HL-60 (cell line): ENCODE results near the gene OXCT1.

Experiments
- CTCF ChIP-seq: IDR thresholded peaks from one replicate; pipeline ENCODE4 v1.5.1; 2011; ENCODE audit warnings: low read length, control low read depth, inconsistent platforms; ENCODE audit not compliant: insufficient read depth
- GABPA ChIP-seq: IDR thresholded peaks from 2 replicates; pipeline ENCODE4 v1.6.1; 2012; ENCODE audit warnings: low read depth
- POLR2AphosphoS5 ChIP-seq: IDR thresholded peaks from 2 replicates; pipeline ENCODE4 v1.6.1; 2012; ENCODE audit warnings: low read depth

- TF ChIP-seq POLR2AphosphoS5 (no peak), CTCF (no peak), GABPA (no peak)
Measured at GRCh38 chr5:41878173-41878572, 7.9 kb upstream of the OXCT1 start.
